K562 (cell line): ENCODE measurements around the gene GGA3. TPM values are rescaled to one million over a fixed set of nuclear protein-coding genes. Genes with fewer than 3 reads are reported as not detected.

ENCODE experiments used
- ATAC-seq: fragments of 200-7000 bp; cut with Tn5 transposase; 3 replicates; pipeline ENCODE4 v1.9.1; 2020; ENCODE audit warnings: moderate library complexity
- BruUV-seq: library from RNA; stranded (reverse); fragments of 400-500 nt; replicated peaks from 2 replicates; lab custom pipeline; 2021; lab: Mats Ljungman, UMichigan
- CTCF ChIA-PET: fragments of 300-600 bp; formaldehyde crosslinking; extraction: SDS; loops from one replicate; lab custom pipeline; 2021; ENCODE audit warnings: low intra/inter-chr PET ratio; lab: Yijun Ruan, JAX
- POLR2A ChIA-PET: fragments of 300-600, 350-650 bp; sonication (Branson Sonifier 250); formaldehyde crosslinking; extraction: SDS; loops from one replicate; lab custom pipeline; 2021; ENCODE audit warnings: antibody characterized with exemption, inconsistent platforms; lab: Yijun Ruan, JAX
- DNase-seq, 4 experiments: peaks; one replicate each; pipeline versions ENCODE4 v3.0.0 to v3.0.0-alpha.2; 2011 to 2018; ENCODE audit warnings: low spot score in 3 of 4, mixed read lengths in 3 of 4; ENCODE audit errors: extremely low read depth in 1 of 4
- FAIRE-seq: peaks from 2 replicates; lab custom pipeline; 2011; peaks lifted over from hg19 to GRCh38; lab: Jason Lieb, UNC
- H2AFZ ChIP-seq: 2 replicates; pipeline ENCODE4 v1.6.0; 2011; ENCODE audit warnings: low read depth, low read length, control low read depth, inconsistent platforms
- H3K27ac ChIP-seq: fragments of 200-600 bp; 3 replicates; pipeline ENCODE4 v1.8.0; 2011; ENCODE audit warnings: low read depth, mild to moderate bottlenecking, control low read depth, inconsistent platforms, low read length, moderate library complexity, mixed read lengths; ENCODE audit errors: extremely low read depth
- H3K27me3 ChIP-seq, 2 experiments: fragments of 300-600 bp in 1 of 2; 2 replicates in 1 of 2; 3 replicates in 1 of 2; pipeline versions ENCODE4 v1.6.0 to v1.8.0; 2011; ENCODE audit warnings: inconsistent platforms in 2 of 2, low read length in 2 of 2, mild to moderate bottlenecking in 1 of 2, mixed read lengths in 1 of 2, moderate library complexity in 1 of 2; ENCODE audit not compliant: control insufficient read depth in 2 of 2, insufficient read depth in 2 of 2
- H3K36me3 ChIP-seq: fragments of 300-600 bp; 3 replicates; pipeline ENCODE4 v1.8.0; 2011; ENCODE audit warnings: mild to moderate bottlenecking, low read length, inconsistent platforms; ENCODE audit not compliant: control insufficient read depth, insufficient read depth
- H3K4me1 ChIP-seq, 2 experiments: fragments of 200-600 bp in 1 of 2; replicated peaks in 1 of 2; 2 replicates in 1 of 2; 3 replicates in 1 of 2; pipeline versions ENCODE4 v1.5.1 to v1.8.0; 2011; ENCODE audit warnings: inconsistent platforms in 2 of 2, low read length in 2 of 2, mild to moderate bottlenecking in 1 of 2, mixed read lengths in 1 of 2, moderate library complexity in 1 of 2; ENCODE audit not compliant: control insufficient read depth in 2 of 2, insufficient read depth in 2 of 2
- H3K4me2 ChIP-seq: 2 replicates; pipeline ENCODE4 v1.6.1; 2011; ENCODE audit warnings: low read length, control low read depth, inconsistent platforms, mixed read lengths; ENCODE audit not compliant: insufficient read depth
- H3K4me3 ChIP-seq: fragments of 200-600 bp; sonication (generic), shearing (Covaris generic); 2 replicates; pipeline ENCODE4 v1.5.1; 2016; ENCODE audit warnings: control low read depth, inconsistent platforms
- H3K79me2 ChIP-seq: fragments of 200-600 bp; 3 replicates; pipeline ENCODE4 v1.8.0; 2011; ENCODE audit warnings: low read length, inconsistent platforms; ENCODE audit not compliant: control insufficient read depth, insufficient read depth
- H3K9ac ChIP-seq, 2 experiments: 2 replicates each; pipeline versions ENCODE4 v1.6.0 to v1.6.1; 2011; ENCODE audit warnings: low read depth in 2 of 2, low read length in 2 of 2, control low read depth in 1 of 2, inconsistent platforms in 1 of 2, mild to moderate bottlenecking in 1 of 2, mixed read lengths in 1 of 2; ENCODE audit not compliant: insufficient read depth in 1 of 2
- H3K9me1 ChIP-seq: one replicate; pipeline ENCODE4 v1.6.0; 2011; ENCODE audit warnings: inconsistent platforms, mild to moderate bottlenecking, low read length, moderate library complexity; ENCODE audit not compliant: control insufficient read depth, insufficient read depth
- H3K9me3 ChIP-seq: replicated peaks from 2 replicates; pipeline ENCODE4 v1.5.1; 2011; ENCODE audit warnings: low read depth, low read length, inconsistent platforms; ENCODE audit not compliant: control insufficient read depth, insufficient read depth
- H4K20me1 ChIP-seq: replicated peaks from 2 replicates; pipeline ENCODE4 v1.6.1; 2011; ENCODE audit warnings: low read length, inconsistent platforms, mixed read lengths; ENCODE audit not compliant: control insufficient read depth, insufficient read depth
- ADNP ChIP-seq: fragments of 200-800 bp; sonication (Bioruptor generic); IDR thresholded peaks from 2 replicates; pipeline ENCODE4 v1.6.1; 2016; ENCODE audit warnings: missing genetic modification characterization, missing compliant biosample characterization
- CHD4 ChIP-seq: fragments of 200-600 bp; sonication (generic); IDR thresholded peaks from 3 replicates; pipeline ENCODE4 v1.6.1; 2012; ENCODE audit warnings: low read depth, mild to moderate bottlenecking, mixed read lengths, low read length, inconsistent platforms; ENCODE audit not compliant: insufficient read depth, insufficient replicate concordance, poor library complexity, severe bottlenecking
- EHMT2 ChIP-seq: fragments of 450-650 bp; IDR thresholded peaks from 2 replicates; pipeline ENCODE4 v1.6.1; 2018; ENCODE audit warnings: antibody characterized with exemption
- FOXK1 ChIP-seq: sonication (generic); formaldehyde crosslinking; IDR thresholded peaks from 2 replicates; pipeline ENCODE4 v1.8.0; 2022; ENCODE audit warnings: missing genetic modification reagents, mild to moderate bottlenecking, borderline replicate concordance
- HNRNPK ChIP-seq: fragments of 200-400 bp; formaldehyde crosslinking; IDR thresholded peaks from one replicate; pipeline ENCODE4 v1.6.1; 2018; ENCODE audit warnings: mild to moderate bottlenecking, low read depth, low read length; ENCODE audit not compliant: poor library complexity, severe bottlenecking
- KAT7 ChIP-seq: sonication (generic); formaldehyde crosslinking; IDR thresholded peaks from 2 replicates; pipeline ENCODE4 v1.8.0; 2022; ENCODE audit warnings: missing genetic modification reagents, mild to moderate bottlenecking, borderline replicate concordance
- NBN ChIP-seq: fragments of 450-650 bp; IDR thresholded peaks from 2 replicates; pipeline ENCODE4 v1.6.1; 2016; ENCODE audit warnings: low read depth, mild to moderate bottlenecking
- NCOR1 ChIP-seq: fragments of 450-650 bp; IDR thresholded peaks from 2 replicates; pipeline ENCODE4 v1.6.1; 2016; ENCODE audit warnings: mild to moderate bottlenecking, moderate library complexity
- RBM25 ChIP-seq: fragments of 200-400 bp; formaldehyde crosslinking; IDR thresholded peaks from 2 replicates; pipeline ENCODE4 v1.6.1; 2018; ENCODE audit warnings: low read length, low read depth, moderate library complexity; ENCODE audit not compliant: severe bottlenecking
- RFX5 ChIP-seq: IDR thresholded peaks from 2 replicates; pipeline ENCODE4 v1.6.1; 2011; ENCODE audit warnings: low read depth, mild to moderate bottlenecking, improper control_type of control experiment, low read length
- RUNX1 ChIP-seq: sonication (generic); IDR thresholded peaks from 2 replicates; pipeline ENCODE4 v1.6.1; 2016; ENCODE audit warnings: antibody characterized with exemption, low read depth
- SP1 ChIP-seq: sonication (generic); formaldehyde crosslinking; IDR thresholded peaks from 2 replicates; pipeline ENCODE4 v1.8.1; 2022; ENCODE audit warnings: mild to moderate bottlenecking, missing genetic modification reagents
- SREBF1 ChIP-seq: fragments of 150-350 bp; IDR thresholded peaks from 2 replicates; pipeline ENCODE4 v1.6.1; 2014; ENCODE audit warnings: antibody characterized with exemption, low read depth, low read length, borderline replicate concordance
- STAT5A ChIP-seq: IDR thresholded peaks from 2 replicates; pipeline ENCODE4 v1.6.1; 2012; ENCODE audit warnings: low read length, inconsistent platforms, borderline replicate concordance
- WGBS: fragments of 100-300 bp; shearing (Covaris generic); methylation state at CpG from one replicate; pipeline ENCODE4 v1.1.6; 2016; ENCODE audit warnings: low coverage, mixed read lengths; ENCODE audit not compliant: insufficient coverage; ENCODE audit errors: missing lambda C conversion rate; 5-methylcytosine and 5-hydroxymethylcytosine counted together
- in situ Hi-C: fragments of 300-500 bp; cut with MboI; formaldehyde crosslinking; loops from 4 replicates; pipeline ENCODE4 v1.15.0; 2018; ENCODE audit warnings: inconsistent platforms, mixed read lengths
- intact Hi-C: fragments of 100-400 bp; cut with micrococcal nuclease; formaldehyde crosslinking; loops from 2 replicates; pipeline ENCODE4 v1.14.2; 2022
- polyA plus RNA-seq, 8 experiments: library from polyadenylated mRNA; depleted of rRNA in 4 of 8; stranded (reverse) in 5 of 8; unstranded in 3 of 8; fragments of >200 nt; fragmentation: Nextera tagmentation in 2 of 8; fragmentation: Illumina TruSeq in 1 of 8; extraction: Ambion mirVana in 2 of 8; extraction: Trizol in 1 of 8; gene quantifications; 2 replicates each; pipeline versions ENCODE4 v1.2.1 to v1.2.3, GENCODE V29; 2011 to 2014; ENCODE audit warnings: inconsistent platforms in 1 of 8, missing spikeins in 1 of 8
- total RNA-seq, 7 experiments: library from RNA; depleted of rRNA in 6 of 7; stranded (reverse); fragments of >200 nt in 6 of 7; fragmentation: Illumina TruSeq in 2 of 7; extraction: Trizol in 2 of 7; gene quantifications; 2 replicates each; pipeline versions ENCODE4 v1.2.1 to v1.2.3, GENCODE V29; 2011 to 2021; ENCODE audit warnings: low replicate concordance in 1 of 7
- TF ChIP-seq, protein P1 (sequence below): fragments of 250-450 bp; sonication (Bioruptor Pico); IDR thresholded peaks from 2 replicates; pipeline ENCODE4 v1.4.0; 2020; ENCODE audit warnings: borderline replicate concordance
- TF ChIP-seq, protein P2 (sequence below): fragments of 250-450 bp; sonication (Bioruptor Pico); IDR thresholded peaks from 2 replicates; pipeline ENCODE4 v1.8.0; 2021; ENCODE audit warnings: moderate library complexity, mild to moderate bottlenecking, inconsistent platforms
- TF ChIP-seq, protein P3 (sequence below): fragments of 450-650 bp; conservative IDR thresholded peaks from 2 replicates; pipeline ENCODE4 v1.6.1; 2016; ENCODE audit warnings: missing genetic modification characterization, low read depth, mild to moderate bottlenecking, control low read depth, missing compliant biosample characterization

The GGA3 gene
- total and polyA plus RNA-seq, 9 of the 15 experiments (the other 6 are each of a cell fraction or from before 2014, with no cell fraction given), result 5.7 to 64.9 (median 25.4) TPM

DNA sequence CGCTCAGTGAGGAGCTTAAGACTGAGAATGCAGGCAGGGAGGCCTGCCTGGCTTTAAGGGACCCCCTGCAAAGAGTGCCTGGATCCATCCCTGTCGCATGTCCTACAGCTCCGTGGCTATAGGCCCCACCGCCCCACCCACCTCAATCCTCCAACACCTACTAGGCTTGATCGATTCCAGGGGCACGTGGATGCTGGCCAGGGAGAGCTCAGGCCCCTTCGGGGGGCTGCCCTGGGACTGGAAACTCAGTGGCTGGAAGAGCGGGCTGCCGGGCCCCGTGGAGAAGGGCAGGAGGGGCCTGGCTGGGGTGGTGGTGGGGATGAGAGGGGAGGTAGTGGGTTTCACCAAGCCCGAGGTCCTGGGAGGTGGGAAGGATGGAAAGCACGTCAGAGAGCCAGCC, 22.2 kb downstream of the GGA3 start:
- no peaks in the 10 kb centered on the region for H3K9me3 ChIP-seq
- no peaks in the 10 kb centered on the region for H3K9me1 ChIP-seq
- intact Hi-C loops (loop anchor here (5.0 kb wide), 1 partner anchor 127 kb away; no protein-coding TSS in a partner anchor), in situ Hi-C loops (no loop called here)
- H3K4me3 ChIP-seq, result no peak overlapping the region
- no peaks in the 10 kb centered on the region for H3K27me3 ChIP-seq
- peaks cover 19% of the 10 kb centered on the region; the same call in 1 of the 2 replicates for H4K20me1 ChIP-seq
- FAIRE-seq (no peak), DNase-seq (no peak), ATAC-seq (no peak)
- H2AFZ ChIP-seq, result no peak overlapping the region
- H3K27ac ChIP-seq, result no peak overlapping the region
- H3K79me2 ChIP-seq, result no peaks in the 10 kb centered on the region
- WGBS, result 89% methylated on average over 12 of the region's 12 CpGs
- H3K9ac ChIP-seq, result 0 out of 4 replicates have a peak overlapping the region, but pooled peaks of 1 of the 2 experiments have one; percentile 15
- H3K4me1 ChIP-seq, result peaks cover 14 to 36% of the 10 kb centered on the region in 2 experiments
- no TSS peak for BruUV-seq
- no peak overlapping the region for H3K4me2 ChIP-seq
- peaks cover 98% of the 10 kb centered on the region for H3K36me3 ChIP-seq
- POLR2A ChIA-PET, result interaction anchor here (0.6 to 3.1 kb wide), 13 partner anchors 9 to 658 kb away, joined by 3 to 38 read pairs (median 3); partner anchors contain the start of genes ARMC7, GGA3, GRB2 and MIF4GD
- CTCF ChIA-PET, result interaction anchor here (0.9 to 2.8 kb wide), 3 partner anchors 165 to 278 kb away, joined by 3 to 10 read pairs (median 4); no protein-coding TSS in a partner anchor
- TF ChIP-seq FOXK1, result no peak
- no peak for TF ChIP-seq ADNP (tag)
- TF ChIP-seq NCOR1, result no peak
- TF ChIP-seq HNRNPK, result no peak
- no peak for TF ChIP-seq NBN
- TF ChIP-seq CHD4, result no peak
- TF ChIP-seq STAT5A, result no peak
- no peak for TF ChIP-seq RBM25
- TF ChIP-seq RFX5, result no peak
- no peak for TF ChIP-seq RUNX1
- 0 out of 2 replicates have a peak, but pooled peaks have one; percentile 7 for TF ChIP-seq SP1 (CRISPR knock-in tag)
- no peak for TF ChIP-seq EHMT2
- TF ChIP-seq, protein P1, sequence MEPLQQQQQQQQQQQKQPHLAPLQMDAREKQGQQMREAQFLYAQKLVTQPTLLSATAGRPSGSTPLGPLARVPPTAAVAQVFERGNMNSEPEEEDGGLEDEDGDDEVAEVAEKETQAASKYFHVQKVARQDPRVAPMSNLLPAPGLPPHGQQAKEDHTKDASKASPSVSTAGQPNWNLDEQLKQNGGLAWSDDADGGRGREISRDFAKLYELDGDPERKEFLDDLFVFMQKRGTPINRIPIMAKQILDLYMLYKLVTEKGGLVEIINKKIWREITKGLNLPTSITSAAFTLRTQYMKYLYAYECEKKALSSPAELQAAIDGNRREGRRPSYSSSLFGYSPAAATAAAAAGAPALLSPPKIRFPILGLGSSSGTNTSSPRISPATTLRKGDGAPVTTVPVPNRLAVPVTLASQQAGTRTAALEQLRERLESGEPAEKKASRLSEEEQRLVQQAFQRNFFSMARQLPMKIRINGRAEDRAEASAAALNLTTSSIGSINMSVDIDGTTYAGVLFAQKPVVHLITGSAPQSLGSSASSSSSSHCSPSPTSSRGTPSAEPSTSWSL (CRISPR knock-in tag), result no peak
- TF ChIP-seq, protein P2, sequence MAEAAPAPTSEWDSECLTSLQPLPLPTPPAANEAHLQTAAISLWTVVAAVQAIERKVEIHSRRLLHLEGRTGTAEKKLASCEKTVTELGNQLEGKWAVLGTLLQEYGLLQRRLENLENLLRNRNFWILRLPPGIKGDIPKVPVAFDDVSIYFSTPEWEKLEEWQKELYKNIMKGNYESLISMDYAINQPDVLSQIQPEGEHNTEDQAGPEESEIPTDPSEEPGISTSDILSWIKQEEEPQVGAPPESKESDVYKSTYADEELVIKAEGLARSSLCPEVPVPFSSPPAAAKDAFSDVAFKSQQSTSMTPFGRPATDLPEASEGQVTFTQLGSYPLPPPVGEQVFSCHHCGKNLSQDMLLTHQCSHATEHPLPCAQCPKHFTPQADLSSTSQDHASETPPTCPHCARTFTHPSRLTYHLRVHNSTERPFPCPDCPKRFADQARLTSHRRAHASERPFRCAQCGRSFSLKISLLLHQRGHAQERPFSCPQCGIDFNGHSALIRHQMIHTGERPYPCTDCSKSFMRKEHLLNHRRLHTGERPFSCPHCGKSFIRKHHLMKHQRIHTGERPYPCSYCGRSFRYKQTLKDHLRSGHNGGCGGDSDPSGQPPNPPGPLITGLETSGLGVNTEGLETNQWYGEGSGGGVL, result no peak
- TF ChIP-seq KAT7, result no peak
- no peak for TF ChIP-seq SREBF1
- TF ChIP-seq, protein P3, sequence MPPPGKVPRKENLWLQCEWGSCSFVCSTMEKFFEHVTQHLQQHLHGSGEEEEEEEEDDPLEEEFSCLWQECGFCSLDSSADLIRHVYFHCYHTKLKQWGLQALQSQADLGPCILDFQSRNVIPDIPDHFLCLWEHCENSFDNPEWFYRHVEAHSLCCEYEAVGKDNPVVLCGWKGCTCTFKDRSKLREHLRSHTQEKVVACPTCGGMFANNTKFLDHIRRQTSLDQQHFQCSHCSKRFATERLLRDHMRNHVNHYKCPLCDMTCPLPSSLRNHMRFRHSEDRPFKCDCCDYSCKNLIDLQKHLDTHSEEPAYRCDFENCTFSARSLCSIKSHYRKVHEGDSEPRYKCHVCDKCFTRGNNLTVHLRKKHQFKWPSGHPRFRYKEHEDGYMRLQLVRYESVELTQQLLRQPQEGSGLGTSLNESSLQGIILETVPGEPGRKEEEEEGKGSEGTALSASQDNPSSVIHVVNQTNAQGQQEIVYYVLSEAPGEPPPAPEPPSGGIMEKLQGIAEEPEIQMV (tag), result no peak
